ENCODE measurements around the gene TFB1M.
"Not testable (repeated sequence)": the region's sequence is repeated elsewhere in the genome, so short reads cannot be mapped to it uniquely, and the experiment has no call there.

TFB1M gene
- total RNA-seq: 8.2 to 14.5 reads per million in 2 donors

DNA sequence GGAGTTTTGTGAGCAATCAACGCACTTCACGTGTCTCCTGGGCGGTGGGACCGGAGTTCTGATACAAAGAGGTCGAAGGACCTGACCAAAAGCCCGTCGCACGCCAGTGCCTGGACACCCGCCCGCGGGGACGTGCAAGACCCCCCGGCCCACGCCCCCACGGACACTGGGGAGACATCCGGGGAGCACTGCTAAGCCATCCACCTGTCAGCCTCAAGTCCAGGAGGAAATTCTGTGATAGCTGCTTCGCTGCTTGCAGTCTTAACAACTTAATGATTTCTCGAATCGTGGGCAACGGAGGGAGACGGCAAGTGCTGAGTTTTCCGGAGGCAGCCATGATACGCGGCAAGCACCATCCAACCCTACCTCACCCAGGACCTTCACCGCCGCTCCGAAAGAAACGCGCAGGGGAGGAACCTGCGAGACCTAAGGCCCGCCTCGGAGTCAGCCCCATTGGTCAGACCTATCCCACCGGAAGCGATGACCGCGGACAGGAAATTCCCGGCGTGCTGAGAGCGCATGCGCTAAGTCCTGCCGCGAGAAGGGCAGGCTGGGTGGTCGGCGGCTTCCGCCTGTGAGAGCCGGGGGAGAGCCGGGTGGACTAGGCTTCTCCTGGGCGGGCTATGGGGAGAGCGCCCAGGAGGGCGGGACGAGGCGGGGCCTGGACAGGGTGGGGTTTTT lies at the start of gene TFB1M:
Gene TFB1M, minus strand, starts transcription at position 393 of the 681 bp plus-strand sequence. Its CDS starts 56 bp downstream, at position 337.
- DNase-seq: peak; percentile 93

DNA sequence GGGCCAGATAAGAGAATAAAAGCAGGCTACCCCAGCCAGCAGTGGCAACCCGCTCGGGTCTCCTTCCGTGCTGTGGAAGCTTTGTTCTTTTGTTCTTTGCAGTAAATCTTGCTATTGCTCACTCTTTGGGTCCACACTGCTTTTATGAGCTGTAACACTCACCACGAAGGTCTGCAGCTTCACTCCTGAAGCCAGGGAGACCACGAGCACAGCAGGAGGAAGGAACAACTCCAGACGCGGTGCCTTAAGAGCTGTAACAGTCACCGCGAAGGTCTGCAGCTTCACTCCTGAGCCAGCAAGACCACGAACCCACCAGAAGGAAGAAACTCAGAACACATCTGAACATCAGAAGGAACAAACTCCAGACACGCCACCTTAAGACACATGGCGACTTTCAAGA lies 49.7 kb upstream of the TFB1M start:
- not testable (repeated sequence) for DNase-seq

DNA sequence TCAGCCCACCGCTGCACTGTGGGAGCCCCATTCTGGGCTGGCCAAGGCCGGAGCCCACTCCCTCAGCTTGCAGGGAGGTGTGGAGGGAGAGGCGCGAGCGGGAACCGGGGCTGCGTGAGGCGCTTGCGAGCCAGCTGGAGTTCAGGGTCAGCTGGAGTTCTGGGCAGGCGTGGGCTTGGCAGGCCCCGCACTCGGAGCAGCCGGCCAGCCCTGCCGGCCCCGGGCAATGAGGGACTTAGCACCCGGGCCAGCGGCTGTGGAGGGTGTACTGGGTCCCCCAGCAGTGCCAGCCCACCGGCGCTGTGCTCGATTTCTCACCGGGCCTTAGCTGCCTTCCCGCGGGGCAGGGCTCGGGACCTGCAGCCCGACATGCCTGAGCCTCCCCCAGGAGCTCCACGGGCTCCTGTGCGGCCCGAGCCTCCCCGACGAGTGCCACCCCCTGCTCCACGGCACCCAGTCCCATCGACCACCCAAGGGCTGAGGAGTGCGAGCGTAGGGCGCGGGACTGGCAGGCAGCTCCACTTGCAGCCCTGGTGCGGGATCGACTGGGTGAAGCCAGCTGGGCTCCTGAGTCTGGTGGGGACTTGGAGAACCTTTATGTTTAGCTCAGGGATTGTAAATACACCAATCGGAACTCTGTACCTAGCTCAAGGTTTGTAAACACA lies 48.8 kb upstream of the TFB1M start:
- not testable (repeated sequence) for DNase-seq

DNA sequence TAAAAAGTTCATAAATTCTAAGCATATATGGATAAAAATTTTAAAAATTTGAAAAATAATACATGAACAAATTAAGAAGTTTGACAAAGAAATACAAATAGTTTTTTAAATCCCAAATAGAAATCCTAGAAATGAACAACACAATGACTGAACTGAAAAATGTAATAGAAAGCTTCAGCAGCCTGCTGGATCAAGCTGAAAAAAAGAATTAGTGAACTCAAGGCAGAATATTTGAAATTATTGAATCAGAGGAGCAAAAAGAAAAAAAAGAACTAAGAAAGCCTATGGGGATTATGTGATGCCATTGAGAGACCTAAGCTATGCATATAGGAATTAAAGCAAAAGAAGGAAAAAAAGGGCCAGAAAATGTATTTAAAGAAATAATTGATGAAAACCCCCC lies 39.9 kb upstream of the TFB1M start:
- DNase-seq: no peak

DNA sequence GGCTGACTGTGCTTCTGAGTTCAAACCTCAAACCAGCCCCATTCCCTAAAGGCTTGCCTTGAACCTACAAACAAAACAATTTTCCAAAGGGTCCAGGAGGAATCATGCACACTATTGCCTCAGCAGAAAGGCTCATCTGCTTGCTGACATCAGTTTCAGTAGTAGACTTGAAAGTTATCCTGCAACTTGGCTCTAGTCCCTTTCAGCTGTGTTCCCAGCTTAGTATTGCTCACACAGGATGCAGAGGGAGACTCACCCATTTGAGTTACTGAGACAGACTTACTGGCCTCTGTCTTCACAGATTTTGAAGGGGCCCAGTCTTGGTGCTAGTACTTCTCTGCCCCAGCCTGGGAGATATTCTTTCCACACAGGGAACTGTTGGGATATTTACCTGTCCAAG lies 38.5 kb upstream of the TFB1M start:
- DNase-seq: no peak

- DNase-seq: no peak
These were observed 37.8 kb upstream of the TFB1M start for GRCh38 chr6:155352130-155352420.

GRCh38 chr6:155351273-155352129 lies 37.2 kb upstream of the TFB1M start:
- DNase-seq: no peak

DNA sequence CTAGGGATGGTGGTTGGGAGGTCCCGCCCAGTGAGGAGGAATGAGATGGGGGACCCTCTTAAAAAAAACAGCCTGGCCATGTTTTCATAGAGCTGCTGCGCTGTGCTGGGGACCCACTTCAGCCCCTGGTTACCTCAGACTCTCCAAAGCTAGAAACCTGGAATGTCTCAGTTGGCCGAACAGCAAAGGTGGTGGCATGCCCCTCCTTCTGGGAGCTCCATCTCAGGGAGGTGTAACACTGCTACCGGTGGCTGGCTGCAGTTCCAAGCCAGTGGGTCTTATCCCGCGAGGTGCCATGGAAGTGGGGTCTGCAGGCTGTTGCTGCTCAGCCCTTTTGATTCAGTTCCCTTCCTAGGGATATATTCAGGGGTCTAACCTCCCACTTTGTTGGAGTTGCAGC lies 35.7 kb upstream of the TFB1M start:
- DNase-seq: no peak

DNA sequence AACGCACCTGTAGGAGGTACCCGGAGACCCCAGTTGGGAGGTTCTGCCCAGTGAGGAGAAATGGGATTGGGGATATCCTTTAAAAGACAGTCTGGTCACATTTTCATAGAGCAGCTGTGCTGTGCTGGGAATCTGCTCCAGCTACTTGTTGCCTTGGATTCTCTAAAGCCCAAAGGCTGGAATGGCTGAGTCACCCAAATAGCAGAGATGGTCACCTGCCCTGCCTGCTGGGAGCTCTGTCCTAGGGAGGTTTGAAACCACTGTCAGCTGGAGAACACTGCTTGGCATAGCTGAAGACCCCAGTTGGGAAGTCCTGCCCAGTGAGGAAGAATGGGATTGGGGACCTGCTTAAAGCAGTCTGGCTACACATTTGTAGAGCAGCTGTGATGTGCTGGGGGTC lies 34.8 kb upstream of the TFB1M start:
- no peak for DNase-seq

DNA sequence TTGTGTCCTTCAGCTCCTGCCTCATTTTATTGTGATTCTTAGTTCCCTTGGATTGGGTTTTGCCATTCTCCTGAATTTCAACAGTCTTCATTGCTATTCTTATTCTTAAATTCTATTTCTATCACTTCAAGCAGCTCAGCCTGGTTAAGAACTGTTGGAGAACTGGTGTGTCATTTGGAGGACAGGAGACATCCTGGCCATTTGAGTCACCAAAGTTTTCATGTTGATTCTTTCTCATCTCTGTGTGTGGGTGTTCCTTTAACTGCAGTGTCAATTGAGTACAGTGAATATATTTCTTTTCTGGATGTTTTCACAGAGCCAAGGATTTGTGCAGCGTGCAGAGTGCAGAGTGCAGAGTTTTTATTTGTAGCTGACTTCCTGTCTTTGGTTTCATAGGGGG lies 33.5 kb upstream of the TFB1M start:
- no peak for DNase-seq

DNA sequence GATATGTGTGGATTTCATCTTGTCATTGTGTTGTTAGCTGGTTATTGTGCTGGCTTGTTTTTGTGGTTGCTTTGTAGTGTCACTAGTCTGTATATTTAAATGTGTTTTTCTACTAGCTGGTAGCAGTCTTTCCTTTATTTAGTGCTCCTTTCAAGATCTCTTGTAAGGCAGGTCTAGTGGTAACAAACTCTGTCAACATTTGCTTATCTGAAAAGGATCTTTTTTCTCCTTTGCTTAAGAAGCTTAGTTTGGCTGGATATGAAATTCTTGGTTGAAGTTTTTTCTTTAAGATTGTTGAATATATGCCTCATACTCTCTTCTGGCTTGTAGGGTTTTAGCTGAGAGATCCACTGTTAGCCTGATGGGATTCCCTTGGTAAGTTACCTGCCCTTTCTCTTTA lies 32.7 kb upstream of the TFB1M start:
- no peak for DNase-seq

GRCh38 chr6:155344341-155345006 lies 30.2 kb upstream of the TFB1M start:
- DNase-seq: no peak

DNA sequence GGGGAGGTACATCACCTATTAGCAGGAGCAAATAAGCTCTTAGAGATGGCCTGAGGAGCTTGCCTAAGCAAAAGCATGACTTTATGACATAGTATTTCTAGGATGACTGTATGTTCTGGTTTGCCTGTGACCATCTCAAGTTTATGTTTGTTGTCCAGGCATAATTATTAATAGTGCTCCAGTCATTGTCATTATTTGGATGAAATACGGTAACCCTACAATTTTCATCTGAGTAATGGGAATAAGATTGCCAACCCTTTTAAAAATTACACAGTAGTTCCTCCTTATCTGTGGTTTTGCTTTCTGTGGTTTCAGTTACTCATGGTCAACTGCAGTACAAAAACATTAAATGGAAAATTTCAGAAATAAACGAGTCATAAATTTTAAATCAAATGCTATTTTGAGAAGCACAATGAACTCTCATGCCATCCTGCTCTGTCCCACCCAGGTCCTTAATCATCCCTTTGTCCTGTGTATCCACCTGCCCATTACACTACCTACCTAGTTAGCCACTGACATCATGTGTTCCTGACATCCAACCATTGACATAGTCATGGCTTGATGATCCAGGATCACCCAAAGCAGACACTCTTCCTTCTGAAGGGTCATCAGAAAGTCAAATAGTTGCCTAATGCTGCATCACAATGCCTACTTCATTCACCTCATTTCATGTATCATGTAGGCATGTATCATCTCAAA lies 27.0 kb upstream of the TFB1M start:
- DNase-seq: no peak

DNA sequence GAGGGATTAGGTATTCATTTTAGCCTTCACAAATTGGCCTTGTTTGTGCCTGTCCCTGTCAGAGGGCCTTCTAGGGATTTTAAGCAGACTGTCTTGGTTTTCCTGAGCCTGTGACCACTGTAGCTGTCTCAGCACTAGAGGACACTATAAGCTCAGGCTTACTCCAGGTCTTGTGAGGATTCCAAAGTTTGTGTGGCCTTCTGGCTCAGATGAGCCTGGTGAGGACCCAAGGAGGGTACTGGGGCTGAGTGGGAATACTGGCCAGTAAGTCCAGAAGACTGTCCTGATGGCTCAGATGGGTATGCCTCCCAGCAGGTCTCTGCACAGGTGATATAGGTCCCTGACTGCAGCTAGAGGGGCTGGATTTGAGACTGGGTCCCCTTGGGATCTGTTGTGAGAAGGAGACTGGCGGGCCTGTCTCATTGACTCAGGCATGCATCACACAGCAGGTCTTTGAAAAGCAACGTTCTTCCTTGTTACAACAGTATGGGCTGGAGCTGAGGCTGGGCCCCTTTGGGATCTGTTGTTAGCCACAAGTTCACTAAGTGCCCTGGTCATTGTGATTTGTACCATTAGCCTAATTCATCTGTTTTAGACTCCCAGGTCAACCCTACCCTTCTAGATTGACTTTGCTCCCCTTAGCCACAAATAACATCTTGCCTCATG lies 26.3 kb upstream of the TFB1M start:
- no peak for DNase-seq

GRCh38 chr6:155339929-155340328 lies 25.6 kb upstream of the TFB1M start:
- not testable (repeated sequence) for DNase-seq

- DNase-seq: not testable (repeated sequence)
These were observed 24.0 kb upstream of the TFB1M start for GRCh38 chr6:155338237-155338636.

DNA sequence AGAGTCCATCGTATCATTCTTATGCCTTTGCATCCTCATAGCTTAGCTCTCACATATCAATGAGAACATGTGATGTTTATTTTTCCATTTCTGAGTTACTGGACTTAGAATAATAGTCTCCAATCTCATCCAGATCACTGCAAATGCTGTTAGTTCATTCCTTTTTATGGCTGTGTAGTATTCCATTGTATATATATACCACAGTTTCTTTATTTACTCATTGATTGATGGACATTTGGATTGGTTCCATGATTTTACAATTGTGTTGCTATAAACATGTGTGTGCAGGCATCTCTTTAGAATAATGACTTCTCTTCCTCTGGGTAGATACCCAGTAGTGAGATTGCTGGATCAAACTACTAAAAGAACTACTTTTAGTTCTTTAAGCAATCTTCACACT lies 21.0 kb upstream of the TFB1M start:
- DNase-seq: no peak

DNA sequence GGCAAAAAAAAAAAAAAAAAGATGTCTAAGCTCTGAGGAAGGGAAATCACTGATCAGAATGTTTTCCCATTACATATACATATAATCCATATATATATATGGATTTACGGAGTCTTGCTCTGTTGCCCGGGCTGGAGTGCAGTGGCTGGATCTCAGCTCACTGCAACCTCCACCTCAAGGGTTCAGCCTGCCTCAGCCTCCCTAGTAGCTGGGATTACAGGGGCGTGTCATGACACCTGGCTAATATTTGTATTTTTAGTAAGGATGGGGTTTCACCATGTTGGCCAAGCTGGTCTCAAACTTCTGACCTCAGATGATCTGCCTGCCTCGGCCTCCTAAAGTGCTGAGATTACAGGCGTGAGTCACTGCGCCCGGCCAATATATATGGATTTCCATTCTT lies 19.8 kb upstream of the TFB1M start:
- DNase-seq: not testable (repeated sequence)

DNA sequence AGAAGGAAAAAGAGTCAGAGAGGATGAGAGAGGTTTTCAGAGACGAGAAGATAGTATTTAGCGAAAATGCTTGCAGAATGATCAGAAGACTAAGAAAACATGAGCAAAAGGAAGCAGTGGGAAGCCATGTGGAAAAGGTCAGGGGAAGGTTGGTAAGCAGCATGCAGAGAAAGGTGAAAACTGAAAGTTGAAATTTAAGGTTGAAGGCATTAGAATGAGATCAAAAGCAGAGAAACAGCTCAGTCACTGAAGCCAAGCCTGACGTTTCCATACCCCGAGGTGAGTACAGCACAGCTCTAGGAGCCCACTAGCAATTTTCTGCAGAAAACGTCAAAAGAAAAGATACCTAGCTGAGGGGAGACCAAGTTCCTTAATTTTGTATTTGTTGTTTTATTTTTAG lies 19.1 kb upstream of the TFB1M start:
- DNase-seq: no peak

GRCh38 chr6:155330922-155331321 lies 16.6 kb upstream of the TFB1M start:
- no peak for DNase-seq

- DNase-seq: no peak
These were observed 15.9 kb upstream of the TFB1M start for GRCh38 chr6:155330133-155330734.
